GM12892 (cell line): ENCODE data around the gene ZBTB40.

ENCODE experiments used
- POLR2A ChIP-seq: IDR thresholded peaks from 2 replicates; pipeline ENCODE4 v1.6.1; 2011; ENCODE audit warnings: low read depth, low read length, control low read depth
- TAF1 ChIP-seq: IDR thresholded peaks from 2 replicates; pipeline ENCODE4 v1.6.1; 2011; ENCODE audit warnings: low read depth, mild to moderate bottlenecking, control low read depth, low read length, borderline replicate concordance

- no peak for TF ChIP-seq POLR2A
- no peak for TF ChIP-seq TAF1
These were observed 45.0 kb downstream of the ZBTB40 start for GRCh38 chr1:22496536-22497160.
